Subcutaneous abdominal adipose tissue (tissue), 5 donors: Measurements from ENCODE around the gene LINS1.

Source experiments
- H3K27ac ChIP-seq: one replicate; pipeline ENCODE4 v1.7.0; 2013; ENCODE audit warnings: low read depth, mild to moderate bottlenecking, inconsistent platforms, low read length, moderate library complexity
- H3K27me3 ChIP-seq, 5 donors: one replicate each; pipeline ENCODE4 v1.7.0; 2013; ENCODE audit warnings: low read length in 5 of 5, inconsistent platforms in 1 of 5; ENCODE audit not compliant: control insufficient read depth in 5 of 5, insufficient read depth in 4 of 5
- H3K36me3 ChIP-seq, 5 donors: one replicate each; pipeline ENCODE4 v1.7.0; 2013; ENCODE audit warnings: low read length in 5 of 5; ENCODE audit not compliant: control insufficient read depth in 5 of 5, insufficient read depth in 5 of 5
- H3K4me1 ChIP-seq, 5 donors: one replicate each; pipeline ENCODE4 v1.7.0; 2013; ENCODE audit warnings: low read length in 5 of 5, mild to moderate bottlenecking in 3 of 5, moderate library complexity in 1 of 5; ENCODE audit not compliant: control insufficient read depth in 5 of 5, insufficient read depth in 5 of 5
- H3K4me3 ChIP-seq, 5 donors: one replicate each; pipeline ENCODE4 v1.7.0; 2013; ENCODE audit warnings: low read length in 5 of 5, low read depth in 1 of 5
- H3K9ac ChIP-seq, 5 donors: one replicate each; pipeline ENCODE4 v1.7.0; 2013; ENCODE audit warnings: low read length in 5 of 5, mild to moderate bottlenecking in 4 of 5, moderate library complexity in 3 of 5
- H3K9me3 ChIP-seq, 5 donors: one replicate each; pipeline ENCODE4 v1.7.0; 2013; ENCODE audit warnings: low read length in 5 of 5; ENCODE audit not compliant: control insufficient read depth in 5 of 5
- donor health status: healthy.
- donor health status: healthy.
- donor health status: healthy.
- donor health status: healthy.
- donor health status: healthy.

Gene LINS1

GRCh38 chr15:100524326-100524725 lies 77.7 kb downstream of the LINS1 start:
- no peak overlapping the region for H3K9ac ChIP-seq
- no peak overlapping the region for H3K4me3 ChIP-seq
- H3K36me3 ChIP-seq = no peaks in the 10 kb centered on the region
- H3K27ac ChIP-seq = no peak overlapping the region
- H3K27me3 ChIP-seq = no peaks in the 10 kb centered on the region
- no peaks in the 10 kb centered on the region for H3K9me3 ChIP-seq
- H3K4me1 ChIP-seq = peaks cover 2 to 27% (median 21%) of the 10 kb centered on the region in 5 donors

DNA sequence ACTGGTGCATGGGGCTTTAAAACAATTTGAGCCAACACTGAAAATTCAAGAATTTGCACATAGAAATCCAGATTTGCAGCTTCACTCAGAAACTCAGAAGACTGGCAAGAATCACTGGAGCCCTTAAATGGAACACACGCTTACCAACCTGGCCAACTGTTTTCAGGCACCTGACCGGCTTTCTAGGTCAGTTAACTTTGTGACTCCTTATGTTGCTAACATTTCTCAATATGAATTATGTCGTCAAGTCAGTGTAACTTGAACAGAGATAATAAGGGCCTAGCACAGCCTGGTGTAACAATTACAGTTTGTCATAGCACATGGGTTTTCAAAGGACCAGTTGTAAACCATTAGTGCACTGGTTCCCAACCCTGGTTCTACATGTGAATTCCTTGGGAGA lies 80.1 kb downstream of the LINS1 start:
- Histone ChIP-seq H3K4me1 (peaks cover 2 to 27% (median 21%) of the 10 kb centered on the region in 5 donors), H3K9me3 (no peaks in the 10 kb centered on the region), H3K27me3 (no peaks in the 10 kb centered on the region), H3K4me3 (no peak overlapping the region), H3K9ac (no peak overlapping the region), H3K27ac (no peak overlapping the region), H3K36me3 (no peaks in the 10 kb centered on the region)

DNA sequence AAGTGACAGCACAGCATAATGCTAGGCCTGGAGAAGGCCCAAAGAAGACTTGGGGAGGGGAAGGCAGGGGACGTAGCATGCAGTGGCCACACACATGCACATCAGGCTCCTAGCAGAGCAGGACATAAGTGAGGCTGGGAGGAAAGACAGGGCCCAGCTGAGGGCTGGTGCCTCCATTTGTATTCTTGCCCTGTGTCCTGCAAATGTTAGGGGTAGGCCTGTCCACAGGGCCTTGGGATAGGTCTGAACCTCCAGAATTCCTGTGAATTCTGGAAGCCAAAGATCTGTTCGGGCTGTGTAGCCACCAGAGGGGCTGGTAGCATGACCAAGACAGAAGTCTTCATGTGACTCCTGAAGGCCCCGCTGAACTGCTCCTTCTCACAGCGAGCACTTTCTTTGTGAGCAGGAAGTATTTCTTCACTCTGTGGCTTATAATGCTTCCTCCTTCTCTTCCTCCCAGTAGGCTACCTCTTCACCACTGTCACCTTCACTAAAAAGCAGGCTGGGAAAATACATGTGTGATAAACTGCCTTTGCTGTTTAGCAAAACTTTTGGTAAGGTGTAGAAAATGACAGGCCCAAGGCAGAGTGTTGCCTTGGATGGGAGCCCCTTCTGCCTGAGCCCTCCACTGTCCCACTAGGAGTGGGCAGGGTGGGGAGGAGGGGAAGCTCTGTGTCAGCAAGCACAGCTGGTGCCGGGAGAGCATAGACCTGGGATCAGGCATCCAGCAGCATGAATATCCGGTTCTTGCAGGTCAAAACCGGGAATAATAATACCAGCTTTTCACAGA lies 81.7 kb downstream of the LINS1 start:
- no peaks in the 10 kb centered on the region for H3K9me3 ChIP-seq
- no peaks in the 10 kb centered on the region for H3K27me3 ChIP-seq
- no peak overlapping the region for H3K9ac ChIP-seq
- H3K27ac ChIP-seq = no peak overlapping the region
- no peaks in the 10 kb centered on the region for H3K36me3 ChIP-seq
- H3K4me1 ChIP-seq = peaks cover 0 to 13% (median 7%) of the 10 kb centered on the region in 5 donors
- no peak overlapping the region for H3K4me3 ChIP-seq

- no peak overlapping the region for H3K9ac ChIP-seq
- H3K36me3 ChIP-seq = no peaks in the 10 kb centered on the region
- no peak overlapping the region for H3K27ac ChIP-seq
- no peak overlapping the region for H3K4me3 ChIP-seq
- H3K9me3 ChIP-seq = no peaks in the 10 kb centered on the region
- H3K27me3 ChIP-seq = peaks cover 0 to 3% (median 0%) of the 10 kb centered on the region in 5 donors
- peaks cover 0 to 12% (median 0%) of the 10 kb centered on the region in 5 donors for H3K4me1 ChIP-seq
Observed at GRCh38 chr15:100517846-100518245, 84.1 kb downstream of the LINS1 start.
